Measurements from ENCODE around the gene KXD1. TPM values are rescaled to one million over a fixed set of nuclear protein-coding genes. Genes with fewer than 3 reads are reported as not detected.
A peak's percentile ranks its signal among the peaks of the same experiment; 100 is the strongest.

The KXD1 gene
- total and polyA plus RNA-seq, 2 experiments from 2014 or later: 110 to 129 TPM

DNA sequence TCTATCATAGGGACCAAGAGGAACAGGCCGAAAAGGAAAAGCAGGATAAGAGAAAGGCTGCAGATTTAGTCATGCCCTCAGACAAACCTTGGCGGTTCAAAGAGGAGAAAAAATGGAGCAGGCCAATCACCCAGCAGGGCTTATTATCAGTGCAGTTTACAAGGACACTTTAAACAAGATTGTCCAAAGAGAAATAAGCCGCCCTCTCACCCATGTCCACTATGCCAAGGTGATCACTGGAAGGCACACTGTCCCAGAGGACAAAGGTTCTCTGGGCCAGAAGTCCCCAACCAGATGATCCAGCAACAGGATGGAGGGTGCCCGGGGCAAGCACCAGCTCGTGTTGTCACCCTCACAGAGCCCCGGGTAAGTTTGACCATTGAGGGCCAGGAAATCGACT is 22.6 kb downstream of the KXD1 start:
- H3K9me2 ChIP-seq (ENCODE audit: insufficient read depth): no peaks in the 10 kb centered on the region
- no peak for DNase-seq
- no peak overlapping the region for H3K9ac ChIP-seq
- H2AFZ ChIP-seq: no peak overlapping the region
- no peak overlapping the region for H3K27ac ChIP-seq
- H3F3A ChIP-seq (ENCODE audit: insufficient read depth): peaks cover 30% of the 10 kb centered on the region; the same call in 1 of the 2 replicates
- peaks cover 9% of the 10 kb centered on the region; the same call in 1 of the 2 replicates for H3K36me3 ChIP-seq (ENCODE audit: low read depth)
- H3K79me2 ChIP-seq (ENCODE audit: insufficient read depth): no peaks in the 10 kb centered on the region
- H3K4me3 ChIP-seq: no peak overlapping the region
- no peaks in the 10 kb centered on the region for H3K4me1 ChIP-seq (ENCODE audit: insufficient read depth)
- no peaks in the 10 kb centered on the region for H3K27me3 ChIP-seq (replicated peaks; ENCODE audit: insufficient read depth)
- TF ChIP-seq EZH2 (IDR thresholded peaks at IDR 0.05; ENCODE audit: insufficient read depth, poor library complexity, severe bottlenecking): no peak
- no peak for TF ChIP-seq EZH2phosphoT487 (IDR thresholded peaks at IDR 0.05; ENCODE audit: insufficient read depth, low read depth)
- 71 to 73% methylated on average over 7 of the region's 7 CpGs for WGBS, 2 experiments (ENCODE audit: low coverage in 1 of 2, low lambda C conversion rate in 2 of 2, missing lambda C conversion rate in 2 of 2)
- no peaks in the 10 kb centered on the region for H4K20me1 ChIP-seq (ENCODE audit: insufficient read depth)
- in situ Hi-C loops (cut with MboI): loop anchor here (25.0 kb wide), 1 partner anchor 118 kb away; no protein-coding TSS in a partner anchor
- H3K4me2 ChIP-seq (ENCODE audit: unreplicated experiment): no peak overlapping the region
- H3K9me3 ChIP-seq (ENCODE audit: low read depth): no peaks in the 10 kb centered on the region

DNA sequence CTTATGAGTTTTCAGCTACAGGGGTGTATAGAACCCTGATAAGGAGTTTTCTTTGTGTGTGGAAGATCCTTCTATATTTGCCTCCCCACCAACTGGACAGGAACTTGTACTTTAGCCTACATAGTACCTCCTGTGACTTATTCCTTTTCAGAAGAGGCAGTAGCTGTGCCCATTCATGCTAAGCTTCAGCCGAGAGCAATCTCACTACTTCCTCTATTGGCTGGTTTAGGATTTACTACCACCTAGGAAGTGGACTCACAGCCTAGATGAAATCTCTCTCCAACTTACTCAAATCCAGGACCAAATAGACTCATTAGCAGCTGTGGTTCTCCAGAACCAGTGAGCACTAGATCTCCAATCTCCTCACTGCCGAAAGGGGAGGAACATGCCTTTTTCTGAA is 28.6 kb downstream of the KXD1 start:
- Histone ChIP-seq H3K4me2 (ENCODE audit: unreplicated experiment) (no peak overlapping the region), H3K36me3 (ENCODE audit: low read depth) (no peaks in the 10 kb centered on the region), H3K9me2 (ENCODE audit: insufficient read depth) (no peaks in the 10 kb centered on the region), H3K9ac (no peak overlapping the region), H2AFZ (no peak overlapping the region), H3K9me3 (ENCODE audit: low read depth) (no peaks in the 10 kb centered on the region), H3K79me2 (ENCODE audit: insufficient read depth) (no peaks in the 10 kb centered on the region), H3K27ac (no peak overlapping the region), H3K27me3 (replicated peaks; ENCODE audit: insufficient read depth) (no peaks in the 10 kb centered on the region), H3F3A (ENCODE audit: insufficient read depth) (no peaks in the 10 kb centered on the region), H3K4me3 (no peak overlapping the region), H3K4me1 (ENCODE audit: insufficient read depth) (peaks cover 7% of the 10 kb centered on the region; the same call in 1 of the 2 replicates), H4K20me1 (ENCODE audit: insufficient read depth) (no peaks in the 10 kb centered on the region)
- peak; percentile 26 for DNase-seq
- in situ Hi-C loops (cut with MboI): loop anchor here (25.0 kb wide), 1 partner anchor 124 kb away; no protein-coding TSS in a partner anchor
- 55 to 57% methylated on average over 2 of the region's 2 CpGs for WGBS, 2 experiments (ENCODE audit: low coverage in 1 of 2, low lambda C conversion rate in 2 of 2, missing lambda C conversion rate in 2 of 2)
- TF ChIP-seq EZH2phosphoT487 (IDR thresholded peaks at IDR 0.05; ENCODE audit: insufficient read depth, low read depth): no peak

DNA sequence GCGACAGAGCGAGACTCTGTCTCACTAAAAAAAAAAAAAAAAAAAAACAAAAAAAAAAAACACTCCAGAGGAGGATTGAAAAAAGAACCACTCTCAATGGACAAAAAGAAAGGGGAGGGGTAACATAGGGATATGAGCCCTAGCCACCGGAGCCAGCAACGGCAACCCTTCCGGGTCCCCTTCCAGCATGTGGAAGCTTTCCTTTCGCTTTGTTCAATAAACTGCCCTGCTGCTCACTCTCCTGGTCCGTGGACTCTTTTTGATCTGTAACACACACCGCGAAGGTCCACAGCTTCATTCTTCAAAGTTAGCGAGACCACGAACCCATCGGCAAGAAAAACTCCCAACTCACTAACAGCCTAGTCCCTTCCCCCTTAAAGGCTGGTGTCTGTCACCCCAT is 29.9 kb downstream of the KXD1 start:
- Histone ChIP-seq H3K27me3 (replicated peaks; ENCODE audit: insufficient read depth) (no peaks in the 10 kb centered on the region), H3K9me2 (ENCODE audit: insufficient read depth) (no peaks in the 10 kb centered on the region), H3K9ac (no peak overlapping the region), H3K4me2 (ENCODE audit: unreplicated experiment) (no peak overlapping the region), H2AFZ (peak overlapping the region; percentile 88), H3K27ac (no peak overlapping the region), H3K36me3 (ENCODE audit: low read depth) (no peaks in the 10 kb centered on the region), H3K4me1 (ENCODE audit: insufficient read depth) (peaks cover 7% of the 10 kb centered on the region; the same call in 1 of the 2 replicates), H3K79me2 (ENCODE audit: insufficient read depth) (no peaks in the 10 kb centered on the region), H4K20me1 (ENCODE audit: insufficient read depth) (no peaks in the 10 kb centered on the region), H3K9me3 (ENCODE audit: low read depth) (no peaks in the 10 kb centered on the region), H3F3A (ENCODE audit: insufficient read depth) (peaks cover 3% of the 10 kb centered on the region; the same call in 1 of the 2 replicates), H3K4me3 (no peak overlapping the region)
- TF ChIP-seq EZH2phosphoT487 (IDR thresholded peaks at IDR 0.05; ENCODE audit: insufficient read depth, low read depth) (no peak), EZH2 (IDR thresholded peaks at IDR 0.05; ENCODE audit: insufficient read depth, poor library complexity, severe bottlenecking) (no peak)
- in situ Hi-C loops (cut with MboI): loop anchor here (25.0 kb wide), 1 partner anchor 125 kb away; no protein-coding TSS in a partner anchor
- WGBS, 2 experiments (ENCODE audit: low coverage in 1 of 2, low lambda C conversion rate in 2 of 2, missing lambda C conversion rate in 2 of 2): 86 to 91% methylated on average over 11 to 12 of the region's 12 CpGs
- no peak for DNase-seq

DNA sequence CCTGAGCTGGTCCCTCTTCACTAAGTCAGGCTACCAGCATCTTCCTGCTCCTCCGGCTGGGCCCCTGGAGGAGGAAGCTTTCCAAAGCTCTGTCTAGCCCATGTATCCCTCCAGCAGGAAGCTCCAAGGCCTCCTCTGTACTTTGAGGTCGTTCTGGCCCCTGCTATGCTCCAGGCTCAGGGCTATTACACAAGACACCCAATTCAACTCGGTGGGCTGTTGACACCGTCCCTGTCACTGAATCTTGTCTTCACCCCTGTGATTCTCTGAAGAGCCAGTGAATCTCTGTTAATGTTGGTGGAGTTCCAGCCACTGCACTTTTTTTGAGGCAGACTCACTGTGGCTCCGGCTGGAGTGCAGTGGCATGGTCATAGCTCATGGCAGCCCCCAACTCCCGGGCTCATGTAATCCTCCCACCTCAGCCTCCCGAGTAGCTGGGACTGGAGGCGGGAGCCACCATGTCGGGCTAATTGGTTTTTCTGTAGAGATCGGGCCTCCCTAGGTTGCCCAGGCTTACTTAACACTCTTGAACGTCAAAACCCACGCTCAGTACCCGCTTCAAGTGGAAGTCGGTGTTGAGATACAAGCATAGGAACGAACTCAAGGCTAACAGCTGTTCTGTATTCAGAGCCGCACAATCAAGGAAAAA is 30.4 kb downstream of the KXD1 start:
- in situ Hi-C loops (cut with MboI): loop anchor here (25.0 kb wide), 1 partner anchor 126 kb away; no protein-coding TSS in a partner anchor
- Histone ChIP-seq H4K20me1 (ENCODE audit: insufficient read depth) (no peaks in the 10 kb centered on the region), H3K4me3 (peak overlapping the region; percentile 79), H3K4me1 (ENCODE audit: insufficient read depth) (peaks cover 7% of the 10 kb centered on the region; the same call in 1 of the 2 replicates), H3K27me3 (replicated peaks; ENCODE audit: insufficient read depth) (no peaks in the 10 kb centered on the region), H2AFZ (peak overlapping the region; percentile 88), H3K79me2 (ENCODE audit: insufficient read depth) (no peaks in the 10 kb centered on the region), H3F3A (ENCODE audit: insufficient read depth) (peaks cover 8% of the 10 kb centered on the region; the same call in 1 of the 2 replicates), H3K27ac (peak overlapping the region; percentile 65), H3K9me3 (ENCODE audit: low read depth) (no peaks in the 10 kb centered on the region), H3K36me3 (ENCODE audit: low read depth) (no peaks in the 10 kb centered on the region), H3K4me2 (ENCODE audit: unreplicated experiment) (peak overlapping the region; percentile 84), H3K9me2 (ENCODE audit: insufficient read depth) (no peaks in the 10 kb centered on the region), H3K9ac (peak overlapping the region; percentile 76)
- TF ChIP-seq EZH2 (IDR thresholded peaks at IDR 0.05; ENCODE audit: insufficient read depth, poor library complexity, severe bottlenecking) (no peak), EZH2phosphoT487 (IDR thresholded peaks at IDR 0.05; ENCODE audit: insufficient read depth, low read depth) (no peak)
- WGBS, 2 experiments (ENCODE audit: low coverage in 1 of 2, low lambda C conversion rate in 2 of 2, missing lambda C conversion rate in 2 of 2): 17 to 22% methylated on average over 16 of the region's 16 CpGs
- peak; percentile 59 for DNase-seq
